ENCODE results near the gene ALOX5. TPM values are rescaled to one million over a fixed set of nuclear protein-coding genes. Genes with fewer than 3 reads are reported as not detected.
"Not testable (repeated sequence)": the region's sequence is repeated elsewhere in the genome, so short reads cannot be mapped to it uniquely, and the experiment has no call there.

Gene ALOX5
- total RNA-seq, 4 donors from 2014 or later = 13.5 to 27.2 (median 21.1) TPM

DNA sequence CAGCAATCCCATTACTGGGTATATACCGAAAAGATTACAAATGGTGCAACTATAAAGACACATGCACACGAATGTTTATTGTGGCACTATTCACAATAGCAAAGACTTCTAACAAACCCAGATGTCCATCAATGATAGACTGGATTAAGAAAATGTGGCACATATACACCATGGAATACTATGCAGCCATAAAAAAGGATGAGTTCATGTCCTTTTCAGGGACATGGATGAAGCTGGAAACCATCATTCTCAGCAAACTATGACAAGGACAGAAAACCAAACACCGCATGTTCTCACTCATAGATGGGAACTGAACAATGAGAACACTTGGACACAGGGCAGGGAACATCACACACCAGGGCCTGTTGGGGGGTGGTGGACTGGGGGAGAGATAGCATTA is 6.4 kb upstream of the ALOX5 start:
- intact Hi-C loops (cut with DNase I; ENCODE audit: low total_unique reads); H3K36me3 ChIP-seq; H3K27ac ChIP-seq; H3K9me3 ChIP-seq; H3K4me1 ChIP-seq; DNase-seq; H3K4me3 ChIP-seq; in situ Hi-C loops (cut with MboI; ENCODE audit: low pct_ligation_motif_present in 1 of 4, low pct_unique_long_range_greater_than_20kb in 1 of 4, low sequenced_read_pairs in 3 of 4): not testable (repeated sequence)
- WGBS, 2 donors (ENCODE audit: low coverage in 1 of 2) = 78 to 95% methylated on average over 2 to 3 of the region's 3 CpGs
- H3K27me3 ChIP-seq = peaks cover 18% of the 10 kb centered on the region

DNA sequence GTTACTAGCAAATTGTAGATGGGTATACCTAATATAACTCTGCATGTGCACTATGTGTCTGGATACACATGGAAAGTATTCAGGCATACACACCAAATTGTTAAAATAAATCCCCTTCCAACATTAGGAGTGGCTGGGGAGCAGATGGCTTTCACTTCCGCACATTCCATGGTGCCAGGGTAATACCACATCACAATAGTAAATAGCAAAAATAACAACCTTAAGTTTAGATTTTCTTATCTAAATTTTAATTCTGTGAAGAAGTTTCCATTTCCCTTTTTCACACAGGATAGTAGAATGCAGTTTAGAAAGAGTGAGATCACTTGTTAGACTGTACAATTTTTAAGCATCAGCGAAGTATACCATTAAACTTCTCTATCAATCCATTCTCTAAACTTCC is 5.8 kb upstream of the ALOX5 start:
- H3K4me1 ChIP-seq = peaks cover 0 to 5% (median under 1%) of the 10 kb centered on the region in 4 donors
- DNase-seq = no peak
- WGBS, 2 donors (ENCODE audit: low coverage in 1 of 2) = 81 to 98% methylated on average over 2 of the region's 2 CpGs
- H3K9me3 ChIP-seq = no peaks in the 10 kb centered on the region
- no peaks in the 10 kb centered on the region for H3K36me3 ChIP-seq
- in situ Hi-C loops (cut with MboI; ENCODE audit: low pct_ligation_motif_present in 1 of 4, low pct_unique_long_range_greater_than_20kb in 1 of 4, low sequenced_read_pairs in 3 of 4) = no loop called here
- intact Hi-C loops (cut with DNase I; ENCODE audit: low total_unique reads) = no loop called here
- H3K27me3 ChIP-seq = peaks cover 23% of the 10 kb centered on the region
- no peak overlapping the region for H3K4me3 ChIP-seq
- no peak for TF ChIP-seq POLR2AphosphoS5 (IDR thresholded peaks at IDR 0.05)
- TF ChIP-seq POLR2A (IDR thresholded peaks at IDR 0.05) = no peak
- no peak for TF ChIP-seq EP300 (IDR thresholded peaks at IDR 0.05; ENCODE audit: low read depth)
- no peak for TF ChIP-seq CTCF (IDR thresholded peaks at IDR 0.05)
- no peak overlapping the region for H3K27ac ChIP-seq

DNA sequence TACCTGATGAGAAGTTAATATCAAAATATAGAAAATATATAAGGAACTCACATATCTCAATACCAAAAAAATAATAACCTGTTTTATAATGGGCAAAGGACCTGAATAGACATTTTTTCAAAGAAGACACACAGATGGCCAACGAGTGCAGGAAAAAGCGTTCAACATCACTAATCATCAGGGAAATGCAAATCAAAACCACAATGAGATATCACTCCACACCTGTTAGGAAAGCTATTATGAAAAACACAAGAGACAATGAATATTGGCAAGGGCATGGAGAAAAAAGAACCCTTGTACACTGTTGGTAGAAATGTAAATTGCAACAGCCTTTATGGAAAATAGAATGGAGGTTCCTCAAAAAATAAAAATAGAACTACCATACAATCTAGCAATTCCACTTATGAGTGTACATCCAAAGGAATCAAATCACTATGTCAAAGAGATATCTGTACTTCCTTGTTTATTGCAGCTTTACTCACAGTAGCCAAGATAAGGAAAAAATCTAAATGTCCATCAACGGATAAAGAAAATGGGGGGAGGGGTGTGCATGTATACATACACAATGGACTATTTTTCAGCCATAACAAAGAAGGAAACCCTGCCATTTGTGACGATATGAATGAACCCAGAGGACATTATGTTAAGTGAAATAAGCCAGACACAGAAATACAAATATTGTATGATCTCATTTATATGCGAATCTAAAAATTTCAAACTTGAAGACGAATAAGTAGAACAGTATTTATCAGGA is 3.6 kb upstream of the ALOX5 start:
- H3K27me3 ChIP-seq = peaks cover 45% of the 10 kb centered on the region
- H3K27ac ChIP-seq = no peak overlapping the region
- TF ChIP-seq EP300 (IDR thresholded peaks at IDR 0.05; ENCODE audit: low read depth) (no peak), POLR2AphosphoS5 (IDR thresholded peaks at IDR 0.05) (no peak), CTCF (IDR thresholded peaks at IDR 0.05) (no peak), POLR2A (IDR thresholded peaks at IDR 0.05) (no peak)
- no peak for DNase-seq
- intact Hi-C loops (cut with DNase I; ENCODE audit: low total_unique reads) (no loop called here), in situ Hi-C loops (cut with MboI; ENCODE audit: low pct_ligation_motif_present in 1 of 4, low pct_unique_long_range_greater_than_20kb in 1 of 4, low sequenced_read_pairs in 3 of 4) (no loop called here)
- H3K9me3 ChIP-seq = no peaks in the 10 kb centered on the region
- H3K4me3 ChIP-seq = no peak overlapping the region
- WGBS, 2 donors (ENCODE audit: low coverage in 1 of 2) = 62 to 66% methylated on average over 6 of the region's 6 CpGs
- no peaks in the 10 kb centered on the region for H3K36me3 ChIP-seq
- H3K4me1 ChIP-seq = peaks cover 8 to 24% (median 17%) of the 10 kb centered on the region in 4 donors

DNA sequence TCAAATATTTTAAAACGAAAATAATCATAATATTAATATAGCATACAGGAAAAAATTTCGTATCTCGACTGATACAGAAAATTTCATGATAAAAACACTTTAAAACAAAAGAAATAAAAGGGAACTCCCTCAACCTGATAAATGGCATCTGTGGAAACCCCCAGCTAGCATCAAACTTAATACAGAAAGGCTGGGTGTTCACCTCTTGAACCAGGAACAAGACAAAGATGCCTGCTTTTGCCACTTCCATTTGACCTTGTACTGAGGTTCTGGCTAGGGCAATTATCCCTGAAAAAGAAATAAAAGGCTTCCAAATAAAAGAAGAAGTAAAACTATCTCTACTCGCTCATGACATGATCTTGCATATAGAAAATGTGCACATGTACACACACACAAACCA is 2.5 kb upstream of the ALOX5 start:
- TF ChIP-seq POLR2A (IDR thresholded peaks at IDR 0.05) = no peak
- TF ChIP-seq POLR2AphosphoS5 (IDR thresholded peaks at IDR 0.05) = no peak
- TF ChIP-seq EP300 (IDR thresholded peaks at IDR 0.05; ENCODE audit: low read depth) = no peak
- no peak for TF ChIP-seq CTCF (IDR thresholded peaks at IDR 0.05)
- 54 to 72% methylated on average over 4 of the region's 4 CpGs for WGBS, 2 donors (ENCODE audit: low coverage in 1 of 2)
- in situ Hi-C loops (cut with MboI; ENCODE audit: low pct_ligation_motif_present in 1 of 4, low pct_unique_long_range_greater_than_20kb in 1 of 4, low sequenced_read_pairs in 3 of 4) (no loop called here), intact Hi-C loops (cut with DNase I; ENCODE audit: low total_unique reads) (no loop called here)
- Histone ChIP-seq H3K27me3 (peaks cover 48% of the 10 kb centered on the region), H3K9me3 (no peaks in the 10 kb centered on the region), H3K4me3 (no peak overlapping the region), H3K4me1 (peaks cover 8 to 24% (median 17%) of the 10 kb centered on the region in 4 donors), H3K36me3 (no peaks in the 10 kb centered on the region), H3K27ac (no peak overlapping the region)
- DNase-seq = no peak

Measured in transverse colon (tissue), 4 donors.